ENCODE measurements around the gene RASSF3.

DNA sequence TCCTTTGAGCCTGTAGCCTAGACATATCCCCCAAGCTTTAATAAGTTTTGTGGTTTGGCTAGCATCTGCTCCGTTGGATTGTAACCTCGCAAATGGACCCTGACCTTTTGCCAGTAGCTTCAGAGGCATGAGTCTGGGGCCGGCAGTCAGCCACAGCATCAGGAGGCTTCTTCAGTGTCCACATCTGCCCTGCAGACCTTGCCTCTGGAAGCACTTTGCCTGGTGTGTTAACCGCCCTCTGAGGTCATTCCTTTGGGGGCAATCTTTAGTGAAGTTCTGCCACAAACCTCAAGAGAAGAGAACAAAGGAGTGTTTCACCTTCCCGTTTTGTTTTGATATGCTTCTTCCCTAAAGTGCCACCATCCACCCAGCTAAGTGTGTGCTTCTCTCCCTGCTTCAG is 77.5 kb downstream of the RASSF3 start:
- TF ChIP-seq POLR2AphosphoS5 (IDR thresholded peaks at IDR 0.05), result no peak
- TF ChIP-seq, protein P1, sequence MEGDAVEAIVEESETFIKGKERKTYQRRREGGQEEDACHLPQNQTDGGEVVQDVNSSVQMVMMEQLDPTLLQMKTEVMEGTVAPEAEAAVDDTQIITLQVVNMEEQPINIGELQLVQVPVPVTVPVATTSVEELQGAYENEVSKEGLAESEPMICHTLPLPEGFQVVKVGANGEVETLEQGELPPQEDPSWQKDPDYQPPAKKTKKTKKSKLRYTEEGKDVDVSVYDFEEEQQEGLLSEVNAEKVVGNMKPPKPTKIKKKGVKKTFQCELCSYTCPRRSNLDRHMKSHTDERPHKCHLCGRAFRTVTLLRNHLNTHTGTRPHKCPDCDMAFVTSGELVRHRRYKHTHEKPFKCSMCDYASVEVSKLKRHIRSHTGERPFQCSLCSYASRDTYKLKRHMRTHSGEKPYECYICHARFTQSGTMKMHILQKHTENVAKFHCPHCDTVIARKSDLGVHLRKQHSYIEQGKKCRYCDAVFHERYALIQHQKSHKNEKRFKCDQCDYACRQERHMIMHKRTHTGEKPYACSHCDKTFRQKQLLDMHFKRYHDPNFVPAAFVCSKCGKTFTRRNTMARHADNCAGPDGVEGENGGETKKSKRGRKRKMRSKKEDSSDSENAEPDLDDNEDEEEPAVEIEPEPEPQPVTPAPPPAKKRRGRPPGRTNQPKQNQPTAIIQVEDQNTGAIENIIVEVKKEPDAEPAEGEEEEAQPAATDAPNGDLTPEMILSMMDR (IDR thresholded peaks at IDR 0.05), result no peak
- no peak for TF ChIP-seq POLR2A (IDR thresholded peaks at IDR 0.05)
- no peak for TF ChIP-seq EP300 (IDR thresholded peaks at IDR 0.05)

Measured in gastroesophageal sphincter (tissue), 3 donors.